H1 (cell line): ENCODE results near the gene SPEF2. TPM values are rescaled to one million over a fixed set of nuclear protein-coding genes. Genes with fewer than 3 reads are reported as not detected.

Experiments
- CTCF ChIA-PET: fragments of 300-600 bp; sonication (Branson Sonifier 250); formaldehyde crosslinking; loops from one replicate; lab custom pipeline; 2021; ENCODE audit not compliant: partially characterized antibody; lab: Charles Lee
- POLR2A ChIA-PET: fragments of 300-600 bp; sonication (Branson Sonifier 250); formaldehyde crosslinking; loops from one replicate; lab custom pipeline; 2021; ENCODE audit warnings: inconsistent platforms; ENCODE audit not compliant: partially characterized antibody; lab: Charles Lee
- DNase-seq, 2 experiments: peaks; one replicate each; pipeline versions ENCODE4 v3.0.0 to v3.0.0-alpha.2; 2010 to 2022; ENCODE audit warnings: low spot score in 2 of 2, low read depth in 1 of 2, mixed read lengths in 1 of 2
- FAIRE-seq: peaks from 2 replicates; lab custom pipeline; 2011; peaks lifted over from hg19 to GRCh38; lab: Jason Lieb, UNC
- H2AFZ ChIP-seq: 2 replicates; pipeline ENCODE4 v1.8.1; 2012; ENCODE audit warnings: low read length, inconsistent platforms
- H2AK5ac ChIP-seq: 2 replicates; pipeline ENCODE4 v1.6.1; 2013; ENCODE audit warnings: low read depth, low read length
- H2BK120ac ChIP-seq: replicated peaks from 2 replicates; pipeline ENCODE3; 2013; ENCODE audit warnings: low read depth, low read length, inconsistent platforms
- H2BK12ac ChIP-seq: 2 replicates; pipeline ENCODE4 v1.6.1; 2013; ENCODE audit warnings: low read depth, low read length
- H2BK15ac ChIP-seq: 2 replicates; pipeline ENCODE4 v1.6.1; 2013; ENCODE audit warnings: low read length
- H2BK20ac ChIP-seq: 2 replicates; pipeline ENCODE4 v1.6.1; 2013; ENCODE audit warnings: low read length
- H2BK5ac ChIP-seq: 2 replicates; pipeline ENCODE4 v1.6.1; 2013; ENCODE audit warnings: low read depth, low read length
- H3K14ac ChIP-seq: 2 replicates; pipeline ENCODE4 v1.6.1; 2013; ENCODE audit warnings: inconsistent platforms; ENCODE audit not compliant: insufficient read length
- H3K18ac ChIP-seq: 2 replicates; pipeline ENCODE4 v1.6.1; 2013; ENCODE audit warnings: low read length; ENCODE audit errors: extremely low read depth
- H3K23ac ChIP-seq: 2 replicates; pipeline ENCODE4 v1.6.1; 2013; ENCODE audit warnings: inconsistent platforms; ENCODE audit not compliant: insufficient read length
- H3K23me2 ChIP-seq: 2 replicates; pipeline ENCODE4 v1.6.1; 2013; ENCODE audit warnings: low read depth, low read length
- H3K27ac ChIP-seq: 2 replicates; pipeline ENCODE4 v1.6.1; 2011; ENCODE audit warnings: low read depth, low read length, inconsistent platforms
- H3K27me3 ChIP-seq, 4 experiments: replicated peaks in 1 of 4; 1 replicate in 1 of 4; 2 replicates in 3 of 4; pipeline versions ENCODE4 v1.6.1 to v1.8.1; 2011 to 2013; ENCODE audit warnings: low read length in 3 of 4, mild to moderate bottlenecking in 3 of 4, inconsistent platforms in 2 of 4, mixed read lengths in 2 of 4, moderate library complexity in 1 of 4; ENCODE audit not compliant: control insufficient read depth in 3 of 4, insufficient read depth in 3 of 4; ENCODE audit errors: extremely low read depth in 1 of 4
- H3K36me3 ChIP-seq, 4 experiments: 2 replicates each; pipeline versions ENCODE4 v1.6.1 to v1.8.1; 2011 to 2013; ENCODE audit warnings: mild to moderate bottlenecking in 4 of 4, low read length in 3 of 4, moderate library complexity in 2 of 4, control low read depth in 1 of 4, inconsistent platforms in 1 of 4; ENCODE audit not compliant: insufficient read depth in 4 of 4, control insufficient read depth in 2 of 4
- H3K4ac ChIP-seq: replicated peaks from 2 replicates; pipeline ENCODE3; 2013; ENCODE audit warnings: low read length, low read depth, mixed read lengths, inconsistent platforms; ENCODE audit not compliant: insufficient read length
- H3K4me1 ChIP-seq, 4 experiments: replicated peaks in 1 of 4; 1 replicate in 1 of 4; 2 replicates in 3 of 4; pipeline versions ENCODE4 v1.6.1 to v1.8.1; 2011 to 2013; ENCODE audit warnings: low read length in 3 of 4, inconsistent platforms in 2 of 4, mixed read lengths in 1 of 4; ENCODE audit not compliant: insufficient read depth in 4 of 4, control insufficient read depth in 3 of 4
- H3K4me2 ChIP-seq, 2 experiments: 2 replicates each; pipeline versions ENCODE4 v1.6.1 to v1.8.1; 2011 to 2013; ENCODE audit warnings: low read depth in 2 of 2, low read length in 2 of 2, control low read depth in 1 of 2, inconsistent platforms in 1 of 2, mild to moderate bottlenecking in 1 of 2; ENCODE audit not compliant: insufficient read depth in 1 of 2
- H3K4me3 ChIP-seq, 4 experiments: fragments of 200-600, 300-600 bp in 1 of 4; sonication (generic), shearing (Covaris generic), sonication (Bioruptor Twin) in 1 of 4; 2 replicates each; pipeline versions ENCODE4 v1.5.1 to v1.8.1; 2011 to 2016; ENCODE audit warnings: low read length in 4 of 4, low read depth in 3 of 4, control low read depth in 2 of 4, inconsistent platforms in 2 of 4, mild to moderate bottlenecking in 2 of 4, mixed read lengths in 1 of 4, moderate library complexity in 1 of 4; ENCODE audit not compliant: insufficient read depth in 2 of 4; ENCODE audit errors: extremely low read depth in 1 of 4
- H3K56ac ChIP-seq: replicated peaks from 2 replicates; pipeline ENCODE3; 2013; ENCODE audit warnings: low read depth, mild to moderate bottlenecking, mixed read lengths, low read length, inconsistent platforms; ENCODE audit not compliant: insufficient read length
- H3K79me1 ChIP-seq: 2 replicates; pipeline ENCODE4 v1.6.1; 2013; ENCODE audit warnings: low read depth, low read length, control low read depth
- H3K79me2 ChIP-seq, 2 experiments: 2 replicates each; pipeline versions ENCODE4 v1.6.1 to v1.8.1; 2012 to 2013; ENCODE audit warnings: low read length in 2 of 2, mild to moderate bottlenecking in 2 of 2, inconsistent platforms in 1 of 2; ENCODE audit not compliant: insufficient read depth in 2 of 2, control insufficient read depth in 1 of 2
- H3K9ac ChIP-seq, 4 experiments: replicated peaks in 1 of 4; 1 replicate in 1 of 4; 2 replicates in 3 of 4; pipeline versions ENCODE4 v1.6.1 to v1.8.1; 2011 to 2013; ENCODE audit warnings: low read depth in 3 of 4, low read length in 3 of 4, control low read depth in 2 of 4, mild to moderate bottlenecking in 2 of 4, moderate library complexity in 2 of 4, inconsistent platforms in 1 of 4; ENCODE audit errors: extremely low read depth in 1 of 4
- H3K9me3 ChIP-seq, 2 experiments: 2 replicates each; pipeline versions ENCODE4 v1.6.1 to v1.8.1; 2012 to 2013; ENCODE audit warnings: mild to moderate bottlenecking in 2 of 2, moderate library complexity in 2 of 2, control low read depth in 1 of 2, inconsistent platforms in 1 of 2, low read depth in 1 of 2, low read length in 1 of 2, mixed read lengths in 1 of 2; ENCODE audit not compliant: insufficient read depth in 2 of 2
- H4K20me1 ChIP-seq, 2 experiments: replicated peaks in 1 of 2; 2 replicates each; pipeline versions ENCODE3 to v1.8.1; 2011 to 2013; ENCODE audit warnings: inconsistent platforms in 2 of 2, low read length in 2 of 2, mild to moderate bottlenecking in 1 of 2; ENCODE audit not compliant: insufficient read depth in 2 of 2, control insufficient read depth in 1 of 2
- H4K5ac ChIP-seq: 2 replicates; pipeline ENCODE4 v1.6.1; 2013; ENCODE audit warnings: low read length, low read depth, mixed read lengths, inconsistent platforms; ENCODE audit not compliant: insufficient read length
- H4K8ac ChIP-seq: 2 replicates; pipeline ENCODE4 v1.8.0; 2013; ENCODE audit warnings: mild to moderate bottlenecking, moderate library complexity, low read length, inconsistent platforms; ENCODE audit not compliant: insufficient read depth; ENCODE audit errors: extremely low read depth
- H4K91ac ChIP-seq: replicated peaks from 2 replicates; pipeline ENCODE3; 2013; ENCODE audit warnings: low read length, mixed read lengths, inconsistent platforms; ENCODE audit not compliant: insufficient read length
- POLR2AphosphoS5 ChIP-seq: IDR thresholded peaks from 2 replicates; pipeline ENCODE4 v1.6.1; 2011; ENCODE audit warnings: low read depth, low read length
- RAD21 ChIP-seq, 2 experiments: IDR thresholded peaks in 1 of 2; conservative IDR thresholded peaks in 1 of 2; 2 replicates each; pipeline ENCODE4 v1.6.1; 2011; ENCODE audit warnings: low read depth in 2 of 2, low read length in 2 of 2, improper control_type of control experiment in 1 of 2, inconsistent platforms in 1 of 2, mild to moderate bottlenecking in 1 of 2, moderate library complexity in 1 of 2
- WGBS, 2 experiments: shearing (Covaris generic) in 1 of 2; methylation state at CpG; one replicate each; pipeline versions ENCODE4 v1.1.6 to v1.1.7; 2013 to 2015; ENCODE audit warnings: low lambda C conversion rate in 2 of 2, mixed read lengths in 2 of 2, inconsistent platforms in 1 of 2, low coverage in 1 of 2, missing lambda C conversion rate in 1 of 2; ENCODE audit not compliant: insufficient replicate concordance in 2 of 2, insufficient coverage in 1 of 2, insufficient read length in 1 of 2; ENCODE audit errors: extremely low coverage in 1 of 2, missing lambda C conversion rate in 1 of 2; 5-methylcytosine and 5-hydroxymethylcytosine counted together
- polyA plus RNA-seq, 7 experiments: library from polyadenylated mRNA; depleted of rRNA in 3 of 7; stranded (reverse) in 5 of 7; unstranded in 2 of 7; fragments of >200 nt in 5 of 7; fragments of 200-250 nt in 2 of 7; gene quantifications; 1 replicate in 5 of 7; 2 replicates in 1 of 7; 4 replicates in 1 of 7; pipeline versions ENCODE4 v1.2.1 to v1.2.3, GENCODE V29; 2011 to 2013; ENCODE audit warnings: missing spikeins in 2 of 7, mixed read lengths in 2 of 7
- total RNA-seq: library from RNA; stranded (reverse); fragmentation: NEBNext Ultra II Directional; extraction: Animal tissue kit (Norgen Biotek cat#: 25700); gene quantifications from 2 replicates; pipeline ENCODE4 v1.2.1, GENCODE V29; 2021
- TF ChIP-seq, protein P1 (sequence below), 3 experiments: IDR thresholded peaks; 1 replicate in 2 of 3; 2 replicates in 1 of 3; pipeline versions ENCODE4 v1.5.1 to v1.6.1; 2011; ENCODE audit warnings: low read length in 3 of 3, mild to moderate bottlenecking in 3 of 3, inconsistent platforms in 2 of 3, low read depth in 1 of 3, moderate library complexity in 1 of 3; ENCODE audit not compliant: insufficient read depth in 1 of 3; ENCODE audit errors: control extremely low read depth in 1 of 3

Gene SPEF2
- total and polyA plus RNA-seq, 2 of the 8 experiments (the other 6 are each of a cell fraction or from before 2014, with no cell fraction given), result 0.14 to 0.73 TPM

GRCh38 chr5:35852084-35852734 lies 234.5 kb downstream of the SPEF2 start:
- Histone ChIP-seq H3K36me3 (no peaks in the 10 kb centered on the region), H2BK5ac (no peak overlapping the region), H2BK20ac (no peak overlapping the region), H3K4me2 (no peak overlapping the region), H2BK120ac (no peak overlapping the region), H3K27me3 (no peaks in the 10 kb centered on the region), H2BK15ac (no peak overlapping the region), H3K79me2 (no peaks in the 10 kb centered on the region), H3K4ac (no peak overlapping the region), H3K56ac (no peak overlapping the region), H3K23ac (no peak overlapping the region), H2AK5ac (no peak overlapping the region), H3K9ac (no peak overlapping the region), H3K14ac (no peak overlapping the region), H3K4me1 (no peaks in the 10 kb centered on the region), H2AFZ (no peak overlapping the region), H4K5ac (no peak overlapping the region), H3K27ac (no peak overlapping the region), H3K4me3 (no peak overlapping the region), H3K9me3 (peaks cover 5 to 11% of the 10 kb centered on the region in 2 experiments; a peak in 3 of 4 replicates), H4K8ac (no peak overlapping the region), H3K18ac (no peak overlapping the region), H4K91ac (no peak overlapping the region), H2BK12ac (no peak overlapping the region), H3K23me2 (no peaks in the 10 kb centered on the region), H3K79me1 (no peaks in the 10 kb centered on the region), H4K20me1 (no peaks in the 10 kb centered on the region)
- DNase-seq (no peak), FAIRE-seq (no peak)
- POLR2A ChIA-PET, result no interaction called here
- TF ChIP-seq POLR2AphosphoS5 (no peak), RAD21 (IDR thresholded peaks at IDR 0.05 in 1 of 2, conservative IDR thresholded peaks at IDR 0.05 in 1 of 2; ENCODE audit: low read depth in 2 of 2, low read length in 2 of 2) (0 out of 4 replicates have a peak, but pooled peaks have one; percentile 7 to 24)
- TF ChIP-seq, protein P1, sequence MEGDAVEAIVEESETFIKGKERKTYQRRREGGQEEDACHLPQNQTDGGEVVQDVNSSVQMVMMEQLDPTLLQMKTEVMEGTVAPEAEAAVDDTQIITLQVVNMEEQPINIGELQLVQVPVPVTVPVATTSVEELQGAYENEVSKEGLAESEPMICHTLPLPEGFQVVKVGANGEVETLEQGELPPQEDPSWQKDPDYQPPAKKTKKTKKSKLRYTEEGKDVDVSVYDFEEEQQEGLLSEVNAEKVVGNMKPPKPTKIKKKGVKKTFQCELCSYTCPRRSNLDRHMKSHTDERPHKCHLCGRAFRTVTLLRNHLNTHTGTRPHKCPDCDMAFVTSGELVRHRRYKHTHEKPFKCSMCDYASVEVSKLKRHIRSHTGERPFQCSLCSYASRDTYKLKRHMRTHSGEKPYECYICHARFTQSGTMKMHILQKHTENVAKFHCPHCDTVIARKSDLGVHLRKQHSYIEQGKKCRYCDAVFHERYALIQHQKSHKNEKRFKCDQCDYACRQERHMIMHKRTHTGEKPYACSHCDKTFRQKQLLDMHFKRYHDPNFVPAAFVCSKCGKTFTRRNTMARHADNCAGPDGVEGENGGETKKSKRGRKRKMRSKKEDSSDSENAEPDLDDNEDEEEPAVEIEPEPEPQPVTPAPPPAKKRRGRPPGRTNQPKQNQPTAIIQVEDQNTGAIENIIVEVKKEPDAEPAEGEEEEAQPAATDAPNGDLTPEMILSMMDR (IDR thresholded peaks at IDR 0.05; ENCODE audit: control extremely low read depth in 1 of 3, insufficient read depth in 1 of 3, low read depth in 1 of 3, low read length in 3 of 3), result peak; percentile 28 to 42 (median 38); a peak in 3 of 4 replicates
- CTCF ChIA-PET, result interaction anchor here (1.2 kb wide), 1 partner anchor 10 kb away, joined by 3 read pairs; no protein-coding TSS in a partner anchor
- 90% methylated on average over 8 of the region's 8 CpGs; no CpG with 5 or more reads in 1 of the 2 experiments for WGBS, 2 experiments
